GM18868 (cell line): ENCODE data around the gene GJD3.
"Not testable (repeated sequence)": the region's sequence is repeated elsewhere in the genome, so short reads cannot be mapped to it uniquely, and the experiment has no call there.

Source experiments
- ATAC-seq: cut with Tn5 transposase; IDR thresholded peaks from one replicate; pipeline ENCODE4 v1.9.1; 2021; ENCODE audit warnings: mild to moderate bottlenecking, moderate library complexity; ENCODE audit not compliant: unreplicated experiment

GJD3 gene, protein sequence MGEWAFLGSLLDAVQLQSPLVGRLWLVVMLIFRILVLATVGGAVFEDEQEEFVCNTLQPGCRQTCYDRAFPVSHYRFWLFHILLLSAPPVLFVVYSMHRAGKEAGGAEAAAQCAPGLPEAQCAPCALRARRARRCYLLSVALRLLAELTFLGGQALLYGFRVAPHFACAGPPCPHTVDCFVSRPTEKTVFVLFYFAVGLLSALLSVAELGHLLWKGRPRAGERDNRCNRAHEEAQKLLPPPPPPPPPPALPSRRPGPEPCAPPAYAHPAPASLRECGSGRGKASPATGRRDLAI

DNA sequence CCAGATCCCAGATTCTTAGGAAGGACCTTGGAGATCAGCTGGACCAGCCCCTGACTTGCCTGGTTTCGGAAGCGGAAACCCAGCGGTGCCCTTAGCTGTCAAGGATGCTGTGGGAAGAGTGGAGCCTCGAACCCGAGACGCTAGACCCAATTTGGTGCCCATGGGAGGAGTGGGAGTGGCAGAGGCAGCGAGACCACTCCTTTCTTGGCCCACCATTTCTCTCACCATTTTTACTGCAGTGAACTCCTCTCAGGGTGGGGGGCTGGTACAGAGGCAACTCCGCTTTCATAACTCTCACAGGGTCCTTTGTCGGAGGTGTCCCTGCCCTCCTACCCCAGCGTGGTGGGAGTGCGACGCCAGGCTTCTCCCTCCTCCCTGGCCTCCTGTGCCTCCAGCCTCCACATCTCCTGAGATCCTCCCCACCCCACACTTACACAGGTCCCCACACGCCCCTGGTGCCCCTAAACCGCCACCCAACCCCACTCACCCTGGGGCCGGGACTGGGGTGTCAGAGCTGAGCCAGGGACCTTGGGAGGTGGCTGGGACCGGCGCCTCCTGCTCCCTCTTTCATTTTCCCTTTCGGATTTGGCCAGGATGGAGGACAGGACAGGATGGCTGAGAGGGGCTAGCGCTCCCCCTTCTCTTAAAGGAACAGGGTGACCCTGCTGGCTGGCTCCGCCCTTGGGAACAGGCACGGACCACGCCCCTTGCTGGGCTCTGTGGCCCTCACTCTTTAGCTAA, at the start of gene GJD3:
GJD3 (minus strand) TSS at position 617 of the 741 bp plus-strand sequence. CDS start 922 bp downstream, outside the sequence.
- ATAC-seq = no peak

DNA sequence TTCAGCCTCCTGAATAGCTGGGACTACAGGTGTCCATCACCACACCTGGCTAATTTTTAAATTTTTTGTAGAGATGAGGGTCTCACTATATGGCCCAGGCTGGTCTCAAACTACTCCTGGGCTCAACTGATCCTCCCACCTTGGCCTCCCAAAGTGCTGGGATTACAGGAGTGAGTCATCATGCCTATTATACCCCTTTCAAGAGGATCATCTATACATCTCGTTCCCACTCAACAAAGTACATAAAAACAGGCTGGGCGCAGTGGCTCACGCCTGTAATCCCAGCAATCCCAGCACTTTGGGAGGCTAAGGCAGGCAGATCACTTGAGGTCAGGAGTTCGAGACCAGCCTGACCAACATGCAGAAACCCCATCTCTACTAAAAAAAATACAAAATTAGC, 49.8 kb upstream of the GJD3 start:
- ATAC-seq = not testable (repeated sequence)

DNA sequence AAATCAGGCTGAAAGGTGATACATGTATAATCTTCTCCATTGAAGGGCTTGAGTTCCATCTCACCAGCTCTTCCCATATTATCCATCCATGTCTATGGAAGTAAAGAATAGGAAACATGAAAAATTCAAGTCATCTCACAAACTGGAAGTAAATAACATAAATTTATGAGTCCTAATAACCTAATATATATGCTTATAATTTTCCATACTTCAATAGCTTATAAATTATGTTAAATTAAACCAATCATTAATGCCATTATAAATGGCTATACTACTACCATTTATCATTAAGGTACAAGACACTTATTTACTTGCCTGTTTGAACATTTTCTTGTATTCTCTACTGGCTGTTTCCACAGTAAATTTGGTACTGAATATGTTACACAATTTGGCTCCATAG, 48.3 kb upstream of the GJD3 start:
- no peak for ATAC-seq

DNA sequence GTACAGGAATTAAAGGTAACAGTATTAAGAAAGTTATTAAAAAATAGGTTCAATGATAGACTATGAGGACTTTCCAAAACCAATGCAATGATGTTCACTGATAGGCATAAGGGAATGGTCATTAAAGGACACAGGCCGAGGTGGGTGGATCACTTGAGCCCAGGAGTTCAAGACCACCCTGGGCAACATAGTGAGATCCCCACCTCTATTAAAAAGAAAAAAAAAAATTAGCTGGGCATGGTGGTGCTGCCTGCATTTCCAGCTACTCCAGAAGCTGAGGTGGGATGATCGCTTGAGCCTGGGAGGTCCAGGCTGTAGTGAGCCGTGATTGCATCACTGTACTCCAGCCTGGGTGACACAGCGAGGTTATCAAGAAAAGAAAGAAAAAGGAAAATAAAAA, 47.3 kb upstream of the GJD3 start:
- no peak for ATAC-seq

DNA sequence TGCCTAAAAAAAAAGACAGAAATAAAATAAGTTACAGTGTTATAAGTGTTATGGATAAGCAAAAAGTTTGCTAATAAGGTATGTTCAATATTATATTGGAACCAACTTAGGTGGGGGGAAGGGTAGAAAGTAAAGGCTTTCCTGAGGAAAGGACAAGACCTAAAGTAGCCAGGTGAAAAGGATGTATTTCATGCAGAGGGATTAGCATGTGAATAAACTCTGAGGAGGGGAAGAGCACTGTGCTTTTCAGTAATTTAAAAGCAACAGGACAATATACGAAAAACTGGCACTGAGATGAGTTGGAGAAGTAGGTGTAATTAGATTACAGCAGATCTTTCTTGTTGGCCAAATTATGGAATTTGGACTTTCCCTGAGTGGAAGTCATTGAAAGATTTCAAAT, 45.5 kb upstream of the GJD3 start:
- ATAC-seq = no peak

DNA sequence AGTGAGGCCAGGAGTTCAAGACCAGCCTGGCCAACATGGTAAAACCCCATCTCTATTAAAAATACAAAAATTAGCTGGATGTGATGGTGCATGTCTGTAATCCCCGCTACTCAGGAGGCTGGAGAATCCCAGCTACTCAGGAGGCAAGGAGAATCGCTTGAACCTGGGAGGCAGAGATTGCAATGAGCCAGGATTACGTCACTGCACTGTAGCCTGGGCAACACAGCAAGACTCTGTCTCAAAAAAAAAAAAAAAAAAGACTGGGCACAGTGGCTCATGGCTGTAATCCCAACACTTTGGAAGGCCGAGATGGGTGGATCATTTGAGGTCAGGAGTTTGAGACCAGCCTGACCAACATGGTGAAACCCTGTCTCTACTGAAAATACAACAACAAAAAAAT, 45.0 kb upstream of the GJD3 start:
- not testable (repeated sequence) for ATAC-seq

DNA sequence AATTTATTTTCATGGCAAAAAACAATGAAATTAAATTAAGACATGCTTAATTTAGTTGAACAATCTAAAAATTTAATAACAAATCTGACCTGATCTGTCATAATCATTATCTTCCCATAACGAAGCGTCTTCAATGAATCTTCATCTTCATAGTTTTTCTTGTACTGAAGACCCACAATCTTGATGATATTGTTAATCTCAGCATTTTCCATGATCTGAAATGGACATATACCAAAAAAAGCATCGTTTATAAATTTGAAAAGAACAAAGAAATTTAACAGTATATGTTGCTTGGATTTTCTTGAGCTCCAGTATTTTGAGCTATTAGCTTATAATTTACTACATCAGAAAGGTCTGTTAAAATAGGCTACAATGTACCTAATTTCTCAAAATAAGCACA, 42.9 kb upstream of the GJD3 start:
- ATAC-seq = no peak

DNA sequence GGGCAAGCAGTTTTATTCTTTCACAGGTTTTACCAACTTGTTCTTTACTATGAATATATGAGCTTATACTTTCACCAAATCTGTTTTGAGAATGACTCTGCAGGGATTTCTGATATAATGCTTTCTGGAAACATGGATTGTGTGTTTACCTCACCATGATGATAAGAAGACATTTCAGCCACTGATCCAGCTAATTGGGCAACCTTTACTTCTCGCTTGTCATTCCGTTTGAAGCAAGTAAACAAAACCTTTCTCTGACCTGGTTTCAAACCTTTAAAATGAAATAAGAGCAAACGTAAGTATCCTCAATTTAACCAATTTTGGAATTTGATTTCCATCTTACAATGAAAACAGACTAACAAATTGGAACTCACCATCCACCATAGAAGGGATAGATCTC, 39.5 kb upstream of the GJD3 start:
- no peak for ATAC-seq

DNA sequence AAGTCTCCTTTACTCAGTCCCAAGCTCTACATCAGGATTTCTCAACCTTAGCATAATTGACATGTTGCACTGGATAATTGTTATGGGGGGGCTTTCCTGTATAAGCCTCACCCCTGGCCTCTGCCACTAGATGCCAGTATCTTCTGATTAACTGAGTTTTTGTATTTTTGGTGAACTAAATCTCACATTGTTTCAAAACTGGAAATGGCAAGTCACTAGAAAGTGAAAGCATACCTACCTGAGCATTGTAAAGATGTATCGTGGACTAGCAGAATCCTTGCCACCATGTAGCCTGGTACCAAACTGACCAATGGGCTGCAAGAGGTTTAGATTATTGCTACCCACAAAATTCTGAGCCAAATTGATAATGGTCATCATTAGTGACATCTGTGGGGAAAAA, 38.1 kb upstream of the GJD3 start:
- no peak for ATAC-seq

DNA sequence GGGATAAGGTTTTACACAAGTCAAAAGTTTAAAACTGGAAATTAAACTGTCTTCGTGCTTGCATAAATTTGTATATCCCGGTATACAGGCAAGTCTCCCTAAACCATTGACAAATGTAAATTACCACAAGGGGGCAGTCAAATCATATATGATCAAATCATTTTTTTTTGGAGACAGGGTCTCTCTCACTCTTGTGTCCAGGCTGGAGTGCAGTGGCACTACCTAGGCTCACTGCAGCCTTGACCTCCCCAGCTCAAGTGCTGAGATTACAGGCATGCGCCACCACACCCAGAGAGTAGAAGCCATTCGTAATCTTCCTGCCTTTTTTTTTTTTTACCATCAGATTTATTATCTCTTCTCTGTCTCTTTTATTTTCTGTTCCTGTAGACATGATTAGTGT, 34.6 kb upstream of the GJD3 start:
- no peak for ATAC-seq

DNA sequence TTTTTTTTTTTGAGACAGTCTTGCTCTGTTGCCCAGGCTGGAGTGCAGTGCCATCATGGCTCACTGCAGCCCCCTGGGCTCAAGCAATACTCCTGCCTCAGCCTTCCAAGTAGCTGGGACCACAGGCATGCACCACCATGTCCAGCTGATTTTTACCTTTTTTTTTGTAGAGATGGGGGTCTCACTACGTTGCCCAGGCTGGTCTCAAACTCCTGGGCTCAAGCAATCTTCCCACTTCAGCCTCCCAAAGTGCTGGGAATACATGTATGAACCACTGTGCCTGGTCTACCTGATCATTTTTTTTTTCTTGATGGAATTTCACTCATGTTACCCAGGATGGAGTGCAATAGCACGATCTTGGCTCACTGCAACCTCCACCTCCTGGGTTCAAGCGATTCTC, 22.0 kb upstream of the GJD3 start:
- not testable (repeated sequence) for ATAC-seq

DNA sequence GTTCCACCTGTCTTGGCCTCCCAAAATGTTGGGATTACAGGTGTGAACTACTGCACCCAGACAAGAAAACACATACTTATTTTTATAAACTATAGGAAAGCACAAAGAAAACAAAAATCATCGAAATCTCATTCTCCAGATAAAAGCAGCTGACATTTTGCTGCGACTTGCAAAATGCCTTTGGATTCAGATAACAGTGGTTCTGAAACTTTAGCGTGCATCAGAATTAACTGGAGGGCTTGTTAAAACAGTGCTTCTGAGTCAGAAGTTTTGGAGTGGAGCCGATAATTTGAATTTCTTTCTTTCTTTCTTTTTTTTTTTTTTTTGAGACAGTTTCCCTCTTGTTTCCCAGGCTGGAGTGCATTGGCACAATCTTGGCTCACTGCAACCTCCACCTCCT, 17.7 kb upstream of the GJD3 start:
- ATAC-seq = no peak

DNA sequence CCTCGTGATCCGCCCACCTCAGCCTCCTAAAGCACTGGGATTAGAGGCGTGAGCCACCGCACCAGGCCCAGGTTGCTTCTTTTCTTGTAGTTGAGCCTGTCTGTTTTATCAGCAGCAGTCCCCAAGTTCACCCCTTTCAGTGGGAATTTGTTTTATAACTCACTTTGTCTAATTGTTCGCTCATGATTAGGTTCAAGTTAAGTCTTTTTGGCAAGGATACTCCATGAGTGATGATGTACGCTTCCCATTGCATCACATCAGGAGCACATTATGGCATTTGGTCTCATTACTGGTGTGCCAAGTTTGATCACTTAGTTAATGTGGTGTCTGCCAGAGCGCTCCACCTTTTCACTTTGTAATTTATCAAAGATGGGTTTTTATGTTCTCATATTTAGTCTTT, 14.4 kb upstream of the GJD3 start:
- no peak for ATAC-seq

DNA sequence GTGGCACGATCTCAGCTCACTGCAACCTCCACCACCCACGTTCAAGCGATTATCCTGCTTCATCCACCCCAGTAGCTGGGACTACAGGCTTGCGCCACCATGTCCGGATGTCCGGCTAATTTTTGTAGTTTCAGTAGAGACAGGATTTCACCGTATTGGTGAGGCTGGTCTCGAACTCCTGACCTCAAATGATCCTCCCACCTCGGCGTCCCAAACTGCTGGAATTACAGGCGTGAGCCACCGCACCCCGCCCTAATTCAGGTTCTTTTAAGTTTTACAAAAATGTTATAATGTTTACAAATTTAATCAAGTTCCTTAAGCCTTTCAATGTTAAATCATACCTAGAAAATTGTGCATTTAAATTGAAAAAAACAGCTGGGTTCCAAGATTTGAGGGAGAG, 13.3 kb upstream of the GJD3 start:
- ATAC-seq = no peak

DNA sequence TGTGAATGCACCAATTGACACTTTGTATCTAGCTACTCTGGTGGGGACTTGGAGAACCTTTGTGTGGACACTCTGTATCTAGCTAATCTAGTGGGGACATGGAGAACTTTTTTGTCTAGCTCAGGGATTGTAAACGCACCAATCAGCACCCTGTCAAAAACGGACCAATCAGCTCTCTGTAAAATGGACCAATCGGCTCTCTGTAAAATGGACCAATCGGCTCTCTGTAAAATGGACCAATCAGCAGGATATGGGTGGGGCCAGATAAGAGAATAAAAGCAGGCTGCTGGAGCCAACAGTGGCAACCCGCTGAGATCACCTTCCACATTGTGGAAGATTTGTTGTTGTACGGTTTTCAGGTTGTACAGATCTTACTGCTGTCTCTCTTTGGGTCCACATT, 12.0 kb upstream of the GJD3 start:
- ATAC-seq = not testable (repeated sequence)

DNA sequence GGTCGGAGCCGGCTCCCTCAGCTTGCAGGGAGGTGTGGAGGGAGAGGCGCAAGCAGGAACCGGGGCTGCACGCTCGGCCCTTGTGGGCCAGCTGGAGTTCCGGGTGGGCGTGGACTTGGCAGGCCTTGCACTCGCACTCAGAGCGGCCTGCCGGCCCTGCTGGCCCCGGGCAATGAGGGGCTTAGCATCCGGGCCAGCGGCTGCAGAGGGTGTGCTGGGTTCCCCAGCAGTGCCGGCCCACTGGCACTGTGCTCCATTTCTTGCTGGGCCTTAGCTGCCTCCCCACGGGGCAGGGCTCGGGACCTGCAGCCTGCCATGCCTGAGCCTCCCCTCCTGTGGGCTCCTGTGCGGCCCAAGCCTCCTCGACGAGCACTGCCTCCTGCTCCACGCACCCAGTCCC, 11.2 kb upstream of the GJD3 start:
- ATAC-seq = not testable (repeated sequence)

DNA sequence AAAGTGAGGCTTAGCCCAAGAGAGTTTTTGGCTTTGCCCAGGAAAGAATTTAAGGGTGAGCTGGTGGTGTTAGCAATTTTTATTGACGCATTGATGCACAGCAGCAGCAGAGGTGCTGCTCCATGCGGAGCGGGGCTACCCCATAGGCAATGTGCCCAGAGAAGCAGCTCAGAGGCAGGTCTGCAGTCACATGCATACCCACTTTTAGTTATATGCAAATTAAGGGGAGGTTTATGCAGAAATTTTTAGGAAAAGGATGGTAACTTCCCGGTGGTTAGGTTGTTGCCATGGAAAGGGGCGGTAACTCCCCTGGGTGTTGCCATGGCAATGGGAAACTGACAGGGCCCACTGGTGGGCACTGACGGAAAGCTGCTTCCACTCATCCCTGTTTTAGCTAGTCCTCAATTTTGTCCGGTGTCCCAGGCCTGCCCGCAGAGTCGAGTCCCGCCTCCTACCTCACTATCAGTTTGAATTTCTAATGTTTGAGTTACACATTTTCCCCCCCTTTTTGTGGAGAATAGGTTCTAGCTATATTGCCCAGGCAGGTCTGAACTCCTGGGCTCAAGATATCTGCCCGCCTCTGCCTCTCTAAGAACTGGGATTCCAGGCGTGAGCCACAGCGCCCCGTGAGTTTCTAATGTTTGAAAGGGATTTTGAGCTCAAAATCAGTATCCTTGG, 10.4 kb upstream of the GJD3 start:
- no peak for ATAC-seq

DNA sequence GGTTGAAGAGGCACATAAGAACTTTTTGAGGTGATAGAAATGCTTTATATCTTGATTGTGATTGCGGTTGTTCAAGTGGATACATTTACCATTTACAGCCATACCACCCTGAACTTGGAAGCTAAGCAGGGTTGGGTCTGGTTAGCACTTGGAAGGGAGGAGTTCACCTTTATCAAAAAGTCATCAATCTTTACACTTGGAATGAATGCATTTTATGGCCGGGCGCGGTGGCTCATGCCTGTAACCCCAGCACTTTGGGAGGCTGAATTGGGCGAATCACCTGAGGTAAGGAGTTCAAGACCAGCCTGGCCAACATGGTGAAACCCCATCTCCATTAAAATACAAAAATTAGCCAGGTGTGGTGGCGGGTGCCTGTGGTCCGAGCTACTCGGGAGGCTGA, 9.5 kb upstream of the GJD3 start:
- ATAC-seq = no peak

DNA sequence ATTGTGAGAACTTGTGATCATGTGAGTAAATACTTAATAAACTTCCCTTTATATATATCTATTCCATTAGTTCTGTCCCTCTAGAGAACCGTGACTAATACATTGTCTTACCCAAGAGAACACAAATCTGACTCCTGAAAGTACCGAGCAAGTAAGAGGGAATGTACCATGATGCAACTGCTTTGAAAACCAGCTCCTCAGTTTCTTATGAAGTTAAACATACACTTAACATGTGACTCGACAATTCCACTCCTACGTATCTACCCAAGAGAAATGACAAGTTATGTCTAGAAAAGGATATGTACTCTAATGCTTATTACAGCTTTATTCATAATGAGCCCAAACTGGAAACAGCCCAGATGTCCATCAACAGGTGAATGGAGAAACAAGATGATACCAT, 8.8 kb upstream of the GJD3 start:
- no peak for ATAC-seq

DNA sequence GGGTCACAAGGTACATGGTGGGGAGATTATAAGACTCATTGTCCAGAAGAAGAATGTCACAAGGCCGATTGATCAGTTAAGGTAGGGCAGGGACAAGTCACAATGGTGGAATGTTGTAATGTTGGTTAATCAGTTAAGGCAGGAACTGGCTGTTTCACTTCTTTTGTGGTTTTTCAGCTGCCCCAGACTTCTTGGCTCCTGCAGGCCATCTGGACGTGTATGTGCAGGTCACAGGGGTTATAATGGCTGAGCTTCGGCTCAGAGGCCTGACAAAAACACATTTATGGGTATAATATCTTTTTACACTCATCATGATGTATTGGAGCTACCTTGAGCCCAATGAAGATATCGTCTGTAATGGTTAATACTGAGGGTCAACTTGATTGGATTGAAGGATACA, 8.1 kb upstream of the GJD3 start:
- ATAC-seq = not testable (repeated sequence)

DNA sequence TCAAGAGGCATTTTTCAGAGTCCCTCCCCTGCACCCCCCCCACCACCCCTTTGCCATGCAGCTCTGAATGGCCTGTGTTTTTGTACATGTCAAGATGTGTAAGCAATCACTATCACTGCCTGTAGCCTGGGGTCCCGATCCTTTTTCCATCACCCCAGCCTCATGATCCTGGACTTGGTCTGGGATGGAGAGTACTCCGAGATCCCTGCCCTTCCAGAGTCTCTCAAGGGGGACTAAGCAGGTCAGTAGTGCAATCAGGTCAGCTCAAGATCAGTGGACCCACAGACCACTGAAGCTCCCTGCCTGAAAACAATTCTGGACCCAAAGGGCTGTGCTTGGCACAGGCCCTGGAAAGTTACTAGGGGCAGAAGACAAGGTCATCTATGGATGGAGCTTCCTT, 7.5 kb upstream of the GJD3 start:
- ATAC-seq = no peak
